ENCODE measurements around the gene EIF4G1.

GRCh38 chr3:184368116-184368515 lies 53.7 kb downstream of the EIF4G1 start:
- TF ChIP-seq, protein P1, sequence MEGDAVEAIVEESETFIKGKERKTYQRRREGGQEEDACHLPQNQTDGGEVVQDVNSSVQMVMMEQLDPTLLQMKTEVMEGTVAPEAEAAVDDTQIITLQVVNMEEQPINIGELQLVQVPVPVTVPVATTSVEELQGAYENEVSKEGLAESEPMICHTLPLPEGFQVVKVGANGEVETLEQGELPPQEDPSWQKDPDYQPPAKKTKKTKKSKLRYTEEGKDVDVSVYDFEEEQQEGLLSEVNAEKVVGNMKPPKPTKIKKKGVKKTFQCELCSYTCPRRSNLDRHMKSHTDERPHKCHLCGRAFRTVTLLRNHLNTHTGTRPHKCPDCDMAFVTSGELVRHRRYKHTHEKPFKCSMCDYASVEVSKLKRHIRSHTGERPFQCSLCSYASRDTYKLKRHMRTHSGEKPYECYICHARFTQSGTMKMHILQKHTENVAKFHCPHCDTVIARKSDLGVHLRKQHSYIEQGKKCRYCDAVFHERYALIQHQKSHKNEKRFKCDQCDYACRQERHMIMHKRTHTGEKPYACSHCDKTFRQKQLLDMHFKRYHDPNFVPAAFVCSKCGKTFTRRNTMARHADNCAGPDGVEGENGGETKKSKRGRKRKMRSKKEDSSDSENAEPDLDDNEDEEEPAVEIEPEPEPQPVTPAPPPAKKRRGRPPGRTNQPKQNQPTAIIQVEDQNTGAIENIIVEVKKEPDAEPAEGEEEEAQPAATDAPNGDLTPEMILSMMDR (IDR thresholded peaks at IDR 0.05): no peak
- TF ChIP-seq POLR2AphosphoS5 (IDR thresholded peaks at IDR 0.05): no peak

Data from gastroesophageal sphincter (tissue), 3 donors.